Right kidney (tissue), 1 donor: ENCODE results near the gene FSD1L.
A peak's percentile ranks its signal among the peaks of the same experiment; 100 is the strongest.
"Not testable (repeated sequence)": the region's sequence is repeated elsewhere in the genome, so short reads cannot be mapped to it uniquely, and the experiment has no call there.

ENCODE experiments used
- DNase-seq: peaks from one replicate; pipeline ENCODE4 v3.0.0-alpha.2; 2016

FSD1L gene

GRCh38 chr9:105484226-105484625 lies 36.4 kb downstream of the FSD1L start:
- DNase-seq: no peak

- DNase-seq: no peak
Measured at GRCh38 chr9:105485131-105485530, 37.3 kb downstream of the FSD1L start.

GRCh38 chr9:105496826-105497225 lies 49.0 kb downstream of the FSD1L start:
- DNase-seq: no peak

GRCh38 chr9:105497704-105498103 lies 49.9 kb downstream of the FSD1L start:
- no peak for DNase-seq

GRCh38 chr9:105500108-105500766 lies 52.4 kb downstream of the FSD1L start:
- DNase-seq: no peak

- no peak for DNase-seq
Measured at GRCh38 chr9:105501414-105501813, 53.6 kb downstream of the FSD1L start.

GRCh38 chr9:105502276-105502675 lies 54.4 kb downstream of the FSD1L start:
- DNase-seq: no peak

- no peak for DNase-seq
Measured at GRCh38 chr9:105503881-105504280, 56.0 kb downstream of the FSD1L start.

GRCh38 chr9:105507096-105507790 lies 59.4 kb downstream of the FSD1L start:
- DNase-seq: no peak

- DNase-seq: no peak
Measured at GRCh38 chr9:105508530-105508929, 60.7 kb downstream of the FSD1L start.

- DNase-seq: no peak
Measured at GRCh38 chr9:105510024-105510423, 62.2 kb downstream of the FSD1L start.

GRCh38 chr9:105511446-105511845 lies 63.6 kb downstream of the FSD1L start:
- DNase-seq: no peak

GRCh38 chr9:105515811-105516413 lies 68.1 kb downstream of the FSD1L start:
- DNase-seq: no peak

GRCh38 chr9:105519710-105520369 lies 72.0 kb downstream of the FSD1L start:
- peak; percentile 18 for DNase-seq

- not testable (repeated sequence) for DNase-seq
Measured at GRCh38 chr9:105520992-105521391, 73.2 kb downstream of the FSD1L start.

GRCh38 chr9:105522618-105523385 lies 75.0 kb downstream of the FSD1L start:
- DNase-seq: not testable (repeated sequence)

GRCh38 chr9:105531530-105531929 lies 83.7 kb downstream of the FSD1L start:
- DNase-seq: no peak

GRCh38 chr9:105535920-105536668 lies 88.3 kb downstream of the FSD1L start:
- no peak for DNase-seq

- no peak for DNase-seq
Measured at GRCh38 chr9:105539452-105539851, 91.6 kb downstream of the FSD1L start.

- no peak for DNase-seq
Measured at GRCh38 chr9:105541838-105542237, 94.0 kb downstream of the FSD1L start.

GRCh38 chr9:105554042-105554441 lies 106.2 kb downstream of the FSD1L start:
- DNase-seq: no peak
